Measurements from ENCODE around the gene RNF115.
"Not testable (repeated sequence)": the region's sequence is repeated elsewhere in the genome, so short reads cannot be mapped to it uniquely, and the experiment has no call there.

Gene RNF115

DNA sequence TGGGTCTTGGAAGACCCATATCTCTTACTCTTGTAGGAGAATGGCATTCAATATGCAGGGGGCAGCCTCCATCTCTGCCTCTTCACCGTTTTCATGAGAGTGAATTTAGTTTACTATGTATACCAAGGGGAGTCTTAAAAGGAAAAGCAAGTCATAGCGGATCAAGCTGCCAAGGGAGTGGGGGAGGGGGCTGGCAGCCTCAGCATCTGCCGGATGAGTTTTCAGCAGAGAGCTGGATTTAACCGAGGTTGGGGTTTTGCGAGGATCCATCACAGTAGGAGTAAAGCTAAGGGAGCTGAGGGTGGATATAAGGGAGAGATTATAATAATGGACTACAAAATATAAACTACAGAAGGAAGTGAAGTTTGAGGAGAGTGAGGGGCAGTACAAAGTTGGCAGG, 94.7 kb downstream of the RNF115 start:
- TF ChIP-seq, protein P1, sequence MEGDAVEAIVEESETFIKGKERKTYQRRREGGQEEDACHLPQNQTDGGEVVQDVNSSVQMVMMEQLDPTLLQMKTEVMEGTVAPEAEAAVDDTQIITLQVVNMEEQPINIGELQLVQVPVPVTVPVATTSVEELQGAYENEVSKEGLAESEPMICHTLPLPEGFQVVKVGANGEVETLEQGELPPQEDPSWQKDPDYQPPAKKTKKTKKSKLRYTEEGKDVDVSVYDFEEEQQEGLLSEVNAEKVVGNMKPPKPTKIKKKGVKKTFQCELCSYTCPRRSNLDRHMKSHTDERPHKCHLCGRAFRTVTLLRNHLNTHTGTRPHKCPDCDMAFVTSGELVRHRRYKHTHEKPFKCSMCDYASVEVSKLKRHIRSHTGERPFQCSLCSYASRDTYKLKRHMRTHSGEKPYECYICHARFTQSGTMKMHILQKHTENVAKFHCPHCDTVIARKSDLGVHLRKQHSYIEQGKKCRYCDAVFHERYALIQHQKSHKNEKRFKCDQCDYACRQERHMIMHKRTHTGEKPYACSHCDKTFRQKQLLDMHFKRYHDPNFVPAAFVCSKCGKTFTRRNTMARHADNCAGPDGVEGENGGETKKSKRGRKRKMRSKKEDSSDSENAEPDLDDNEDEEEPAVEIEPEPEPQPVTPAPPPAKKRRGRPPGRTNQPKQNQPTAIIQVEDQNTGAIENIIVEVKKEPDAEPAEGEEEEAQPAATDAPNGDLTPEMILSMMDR (IDR thresholded peaks at IDR 0.05; ENCODE audit: low read depth, low read length, missing control alignments) = no peak
- no peak overlapping the region for H3K4me3 ChIP-seq (ENCODE audit: low read depth, low read length)
- DNase-seq (ENCODE audit: low read depth) = no peak

DNA sequence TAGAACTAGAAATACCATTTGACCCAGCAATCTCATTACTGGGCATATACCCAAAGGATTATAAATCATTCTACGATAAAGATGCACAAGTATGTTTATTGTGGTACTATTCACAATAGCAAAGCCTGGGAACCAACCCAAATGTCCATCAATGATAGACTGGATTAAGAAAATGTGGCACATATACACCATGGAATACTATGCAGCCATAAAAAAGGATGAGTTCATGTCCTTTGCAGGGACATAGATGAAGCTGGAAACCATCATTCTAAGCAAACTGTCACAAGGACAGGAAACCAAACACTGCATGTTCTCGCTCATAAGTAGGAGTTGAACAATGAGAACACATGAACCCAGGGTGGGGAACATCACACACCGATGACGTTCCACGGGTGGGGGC, 97.7 kb downstream of the RNF115 start:
- not testable (repeated sequence) for H3K4me3 ChIP-seq (ENCODE audit: low read depth, low read length); DNase-seq (ENCODE audit: low read depth)

DNA sequence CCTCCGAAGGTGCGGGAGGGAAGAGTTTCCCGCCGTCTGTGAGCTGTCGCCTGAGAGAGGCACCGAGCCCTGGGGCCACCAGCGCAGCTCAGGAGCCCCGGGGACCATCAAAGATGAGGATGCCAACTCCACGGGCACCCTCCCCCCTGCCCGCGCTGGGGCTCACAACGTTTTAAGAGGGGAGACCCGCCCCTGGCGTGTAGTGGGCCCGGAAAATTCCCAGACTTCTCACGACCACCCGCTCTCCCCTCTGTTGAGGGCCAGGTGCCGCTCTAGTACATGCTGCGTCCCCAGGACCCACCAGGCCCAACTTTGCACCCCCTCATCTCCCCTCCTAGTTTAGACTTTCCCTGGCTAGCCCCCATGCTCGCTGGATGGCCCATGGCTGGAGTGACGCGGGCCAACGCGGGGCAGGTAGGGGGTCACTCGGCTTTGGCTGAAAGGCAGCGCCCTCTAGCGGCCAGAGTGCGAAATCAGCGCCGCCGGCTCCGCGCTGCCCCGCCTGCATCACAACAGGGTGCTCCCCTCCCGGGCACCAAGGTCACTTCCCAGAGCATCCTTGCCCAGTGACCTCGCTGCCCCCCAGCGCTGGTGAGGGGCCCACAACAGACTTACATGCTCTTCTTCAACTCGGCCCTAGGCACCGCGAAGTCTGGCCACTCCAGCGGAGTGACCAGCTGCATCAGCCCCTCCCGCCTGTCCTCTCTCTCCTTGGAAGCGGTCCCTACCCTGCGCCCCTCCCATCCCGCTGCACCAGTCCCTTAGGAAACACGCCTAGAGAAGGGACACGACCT, 102.8 kb downstream of the RNF115 start:
- peak overlapping the region; percentile 36 for H3K4me3 ChIP-seq (ENCODE audit: low read depth, low read length)
- TF ChIP-seq, protein P1 (IDR thresholded peaks at IDR 0.05; ENCODE audit: low read depth, low read length, missing control alignments) = peak; percentile 88
- no peak for DNase-seq (ENCODE audit: low read depth)

DNA sequence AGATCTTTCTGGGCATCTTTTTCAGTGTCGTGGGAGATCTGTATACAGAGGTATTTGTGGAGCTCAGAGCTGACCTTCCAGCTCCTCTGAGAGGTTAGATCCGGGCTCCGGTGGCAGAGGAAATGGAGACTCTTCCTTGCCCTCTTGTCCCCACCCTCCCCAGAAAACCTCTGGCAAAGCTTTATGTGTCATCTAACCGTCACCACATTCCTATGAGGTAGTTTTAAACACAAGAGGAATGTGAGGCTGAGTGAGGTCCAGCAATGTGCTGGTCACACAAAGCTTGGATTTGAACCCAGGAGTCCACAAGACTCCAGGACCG, 103.4 kb downstream of the RNF115 start:
- H3K4me3 ChIP-seq (ENCODE audit: low read depth, low read length) = no peak overlapping the region
- TF ChIP-seq, protein P1 (IDR thresholded peaks at IDR 0.05; ENCODE audit: low read depth, low read length, missing control alignments) = no peak

DNA sequence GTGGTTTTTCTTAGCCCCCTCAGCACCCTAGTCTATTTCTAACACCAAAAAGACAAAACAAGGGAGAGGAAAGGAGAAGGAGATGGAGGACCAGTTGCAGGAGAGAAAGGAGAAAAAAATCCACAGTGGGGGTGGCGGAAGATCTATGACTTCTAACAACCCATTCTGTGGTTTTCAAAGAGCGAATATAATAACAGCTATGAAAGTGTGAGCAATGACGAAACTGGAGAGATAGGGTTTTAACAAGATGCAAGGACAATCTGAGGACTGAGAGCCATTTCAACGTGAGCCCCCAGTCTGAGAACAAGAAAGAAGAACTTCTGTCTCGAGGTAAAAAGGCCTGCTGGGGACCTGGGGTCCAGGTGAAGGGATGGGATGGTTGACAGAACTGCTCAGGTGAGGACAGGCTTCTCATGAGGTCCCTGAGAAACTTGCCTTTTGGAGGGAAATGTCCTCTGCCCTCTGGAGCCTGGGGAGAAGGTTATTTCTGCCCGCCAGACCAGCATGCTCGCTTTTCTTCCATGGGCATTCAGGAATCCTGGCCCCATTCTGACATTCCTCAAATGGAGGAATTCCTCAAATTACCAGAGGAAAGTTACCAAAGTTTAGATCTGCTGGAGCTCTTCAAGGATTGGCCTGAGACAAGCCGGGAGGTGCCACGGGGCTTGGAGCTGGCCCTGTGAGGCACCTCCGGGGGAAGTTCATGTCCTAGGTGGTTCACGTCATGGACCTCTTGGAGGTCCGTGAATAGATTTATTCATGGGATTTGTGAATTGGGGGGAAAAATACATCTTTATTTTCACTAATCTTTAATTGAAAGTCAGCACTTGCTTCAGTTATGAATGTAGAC, 104.4 kb downstream of the RNF115 start, which contains the start of gene CD160:
TSS of gene CD160 (plus strand) at position 270 of the 850 bp plus-strand sequence. CDS start 8,829 bp downstream, outside the sequence.
- peak; percentile 38 for DNase-seq (ENCODE audit: low read depth)
- TF ChIP-seq, protein P1 (IDR thresholded peaks at IDR 0.05; ENCODE audit: low read depth, low read length, missing control alignments) = no peak

More for the DNA sequence above, 103.4 kb downstream of the RNF115 start:
- no peak for DNase-seq (ENCODE audit: low read depth)

DNA sequence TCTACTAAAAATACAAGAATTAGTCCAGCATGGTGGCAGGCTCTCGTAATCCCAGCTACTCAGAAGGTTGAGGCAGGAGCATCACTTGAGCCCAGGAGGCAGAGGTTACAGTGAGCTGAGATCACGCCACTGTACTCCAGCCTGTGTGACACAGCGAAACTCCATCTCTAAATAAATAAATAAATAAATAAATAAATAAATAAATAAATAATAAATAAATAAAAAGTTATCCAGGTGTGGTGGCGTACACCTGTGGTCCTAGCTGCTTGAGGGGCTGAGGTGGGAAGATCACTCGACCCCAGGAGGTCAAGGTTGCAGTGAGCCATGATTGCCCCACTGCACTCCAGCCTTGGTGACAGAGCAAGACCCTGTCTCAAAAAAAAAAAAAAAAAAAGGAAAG, 105.4 kb downstream of the RNF115 start:
- not testable (repeated sequence) for H3K4me3 ChIP-seq (ENCODE audit: low read depth, low read length); DNase-seq (ENCODE audit: low read depth)

More for the DNA sequence above, 104.4 kb downstream of the RNF115 start, which contains the start of gene CD160:
- no peak within 1 kb of the TSS for H3K4me3 ChIP-seq (ENCODE audit: low read depth, low read length)

DNA sequence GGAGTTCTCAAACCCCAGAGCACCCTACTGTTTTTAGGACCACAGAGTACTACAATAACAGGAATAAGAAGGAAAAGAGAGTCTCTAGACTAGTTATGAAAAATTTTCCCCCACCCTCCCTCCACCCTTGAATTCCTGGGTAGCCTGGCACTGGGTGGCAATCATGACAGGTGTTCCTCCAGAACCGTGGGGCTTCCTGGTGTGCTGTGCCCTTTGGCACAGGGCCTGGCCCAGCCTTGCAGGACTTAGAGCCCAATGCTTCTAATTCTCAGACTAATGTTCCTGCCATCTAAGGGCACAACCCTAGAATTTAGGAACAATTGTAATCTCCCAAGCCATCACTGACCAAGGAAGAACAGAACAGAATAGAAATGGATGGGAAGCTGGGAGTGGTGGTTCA, 106.1 kb downstream of the RNF115 start:
- no peak overlapping the region for H3K4me3 ChIP-seq (ENCODE audit: low read depth, low read length)
- TF ChIP-seq, protein P1 (IDR thresholded peaks at IDR 0.05; ENCODE audit: low read depth, low read length, missing control alignments) = no peak
- no peak for DNase-seq (ENCODE audit: low read depth)

Data from GM12864 (cell line).